Smooth muscle cell (in vitro differentiated cells): ENCODE measurements around the gene SYNGR1. TPM values are rescaled to one million over a fixed set of nuclear protein-coding genes. Genes with fewer than 3 reads are reported as not detected.

Source experiments
- DNase-seq: peaks from one replicate; lab custom pipeline; 2025; ENCODE audit not compliant: unreplicated experiment; lab: John Stamatoyannopoulos, UW
- H2AFZ ChIP-seq: fragments of 200-600 bp; sonication (generic); 2 replicates; pipeline ENCODE4 v1.6.0; 2016; ENCODE audit warnings: antibody characterized with exemption, low read depth, mild to moderate bottlenecking
- H3F3A ChIP-seq: fragments of 200-600 bp; sonication (generic); 2 replicates; pipeline ENCODE4 v1.6.0; 2017; ENCODE audit warnings: antibody characterized with exemption, low read depth
- H3K27ac ChIP-seq: fragments of 200-600 bp; sonication (generic); 2 replicates; pipeline ENCODE4 v1.5.1; 2016; ENCODE audit warnings: low read depth, mild to moderate bottlenecking
- H3K27me3 ChIP-seq: fragments of 200-600 bp; sonication (generic); 2 replicates; pipeline ENCODE4 v1.6.1; 2016; ENCODE audit warnings: low read depth, mild to moderate bottlenecking
- H3K36me3 ChIP-seq: fragments of 200-600 bp; sonication (generic); 2 replicates; pipeline ENCODE4 v1.5.1; 2016; ENCODE audit warnings: low read depth
- H3K4me1 ChIP-seq: fragments of 200-600 bp; sonication (generic); 2 replicates; pipeline ENCODE4 v1.5.1; 2016; ENCODE audit warnings: low read depth
- H3K4me2 ChIP-seq: fragments of 200-600 bp; sonication (generic); 2 replicates; pipeline ENCODE4 v1.6.0; 2016; ENCODE audit warnings: mild to moderate bottlenecking
- H3K4me3 ChIP-seq: fragments of 200-600 bp; sonication (generic); 2 replicates; pipeline ENCODE4 v1.5.1; 2016; ENCODE audit warnings: mild to moderate bottlenecking
- H3K79me2 ChIP-seq: fragments of 200-600 bp; sonication (generic); 2 replicates; pipeline ENCODE4 v1.6.0; 2016; ENCODE audit warnings: low read depth, mild to moderate bottlenecking
- H3K9ac ChIP-seq: fragments of 200-600 bp; sonication (generic); 2 replicates; pipeline ENCODE4 v1.6.0; 2016; ENCODE audit warnings: low read depth
- H3K9me3 ChIP-seq: fragments of 200-600 bp; sonication (generic); replicated peaks from 2 replicates; pipeline ENCODE4 v1.5.1; 2016; ENCODE audit warnings: low read depth
- H4K20me1 ChIP-seq: fragments of 200-600 bp; sonication (generic); 2 replicates; pipeline ENCODE4 v1.6.0; 2016; ENCODE audit warnings: low read depth
- CTCF ChIP-seq: fragments of 200-600 bp; sonication (generic); IDR thresholded peaks from 2 replicates; pipeline ENCODE4 v1.5.1; 2017; ENCODE audit warnings: borderline replicate concordance, mild to moderate bottlenecking, antibody characterized with exemption; ENCODE audit not compliant: insufficient read depth, poor library complexity, severe bottlenecking
- WGBS: methylation state at CpG from one replicate; pipeline ENCODE4 v1.1.7; 2016; ENCODE audit warnings: low lambda C conversion rate; 5-methylcytosine and 5-hydroxymethylcytosine counted together
- polyA plus RNA-seq: library from polyadenylated mRNA; unstranded; fragments of >200 nt; fragmentation: Nextera tagmentation; extraction: Ambion mirVana; gene quantifications from 2 replicates; pipeline ENCODE4 v1.2.1, GENCODE V29; 2016
- total RNA-seq: library from RNA; depleted of rRNA; stranded (reverse); fragments of >200 nt; gene quantifications from 2 replicates; pipeline ENCODE4 v1.2.3, GENCODE V29; 2014

SYNGR1 gene
- total and polyA plus RNA-seq, 2 experiments from 2014 or later, result 26.7 to 58.0 TPM

GRCh38 chr22:39369586-39369985, 19.8 kb downstream of the SYNGR1 start:
- Histone ChIP-seq H3K27ac (no peak overlapping the region), H3K27me3 (no peaks in the 10 kb centered on the region), H3K9ac (no peak overlapping the region), H2AFZ (no peak overlapping the region), H4K20me1 (peaks cover 10% of the 10 kb centered on the region), H3K4me1 (no peaks in the 10 kb centered on the region), H3K9me3 (no peaks in the 10 kb centered on the region), H3F3A (no peaks in the 10 kb centered on the region), H3K79me2 (no peaks in the 10 kb centered on the region), H3K36me3 (no peaks in the 10 kb centered on the region), H3K4me2 (no peak overlapping the region), H3K4me3 (no peak overlapping the region)
- TF ChIP-seq CTCF, result no peak
- no peak for DNase-seq
- 99% methylated on average over 3 of the region's 3 CpGs for WGBS

GRCh38 chr22:39371732-39372131, 21.9 kb downstream of the SYNGR1 start:
- H3K27ac ChIP-seq, result no peak overlapping the region
- no peak for TF ChIP-seq CTCF

GRCh38 chr22:39374191-39374590, 24.4 kb downstream of the SYNGR1 start:
- no peaks in the 10 kb centered on the region for H4K20me1 ChIP-seq
- H3K36me3 ChIP-seq, result no peaks in the 10 kb centered on the region
- H3K27me3 ChIP-seq, result no peaks in the 10 kb centered on the region
- H3K4me1 ChIP-seq, result no peaks in the 10 kb centered on the region
- H3K27ac ChIP-seq, result no peak overlapping the region
- no peak overlapping the region for H3K9ac ChIP-seq
- H3K4me2 ChIP-seq, result no peak overlapping the region
- no peaks in the 10 kb centered on the region for H3K9me3 ChIP-seq
- no peak for TF ChIP-seq CTCF
- no peak overlapping the region for H2AFZ ChIP-seq
- H3K79me2 ChIP-seq, result no peaks in the 10 kb centered on the region
- DNase-seq, result no peak
- WGBS, result 93% methylated on average over 24 of the region's 24 CpGs
- H3F3A ChIP-seq, result no peaks in the 10 kb centered on the region
- H3K4me3 ChIP-seq, result no peak overlapping the region

More at GRCh38 chr22:39371732-39372131, 21.9 kb downstream of the SYNGR1 start:
- no peak overlapping the region for H3K9ac ChIP-seq
- H3K4me2 ChIP-seq, result no peak overlapping the region
- H3K27me3 ChIP-seq, result no peaks in the 10 kb centered on the region
- no peaks in the 10 kb centered on the region for H3K79me2 ChIP-seq
- H3K4me1 ChIP-seq, result no peaks in the 10 kb centered on the region
- no peaks in the 10 kb centered on the region for H3K36me3 ChIP-seq
- H3F3A ChIP-seq, result no peaks in the 10 kb centered on the region
- 98% methylated on average over 2 of the region's 2 CpGs for WGBS
- no peak overlapping the region for H3K4me3 ChIP-seq
- no peaks in the 10 kb centered on the region for H3K9me3 ChIP-seq
- H2AFZ ChIP-seq, result no peak overlapping the region
- no peaks in the 10 kb centered on the region for H4K20me1 ChIP-seq
- no peak for DNase-seq

GRCh38 chr22:39374801-39375200, 25.0 kb downstream of the SYNGR1 start:
- no peaks in the 10 kb centered on the region for H3K79me2 ChIP-seq
- H3K27me3 ChIP-seq, result no peaks in the 10 kb centered on the region
- 98% methylated on average over 8 of the region's 8 CpGs for WGBS
- no peak for TF ChIP-seq CTCF
- no peaks in the 10 kb centered on the region for H3F3A ChIP-seq
- H3K4me1 ChIP-seq, result no peaks in the 10 kb centered on the region
- H3K27ac ChIP-seq, result no peak overlapping the region
- no peak overlapping the region for H3K9ac ChIP-seq
- no peaks in the 10 kb centered on the region for H3K9me3 ChIP-seq
- no peak overlapping the region for H3K4me2 ChIP-seq
- no peak overlapping the region for H2AFZ ChIP-seq
- no peaks in the 10 kb centered on the region for H3K36me3 ChIP-seq
- DNase-seq, result no peak
- no peaks in the 10 kb centered on the region for H4K20me1 ChIP-seq
- H3K4me3 ChIP-seq, result no peak overlapping the region
